ENCODE measurements around the gene TXK. TPM values are rescaled to one million over a fixed set of nuclear protein-coding genes. Genes with fewer than 3 reads are reported as not detected.

Gene TXK
- 0.11 to 0.28 TPM (median 0.25 TPM) in 5 replicates for total RNA-seq (2022; extraction: Qiagen RNA extraction; ENCODE audit: low read depth)

DNA sequence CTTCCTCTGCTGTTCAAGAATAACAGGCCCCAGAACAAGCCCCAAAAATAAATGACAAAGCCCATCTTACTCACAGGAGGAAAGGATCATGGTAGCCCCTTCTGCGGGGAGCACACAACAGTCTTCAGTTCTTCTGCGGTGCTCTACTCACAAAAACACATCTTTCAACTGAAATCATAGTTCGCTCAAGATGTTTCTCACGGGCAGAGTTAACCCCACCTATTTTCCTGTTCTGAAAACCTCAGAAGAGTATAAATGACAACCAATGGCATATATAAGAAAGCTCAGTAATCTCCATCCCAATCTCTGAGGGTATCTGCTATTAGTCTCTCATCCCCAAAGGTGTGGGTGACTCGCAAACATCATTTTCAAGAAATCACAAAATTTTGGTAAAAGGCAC lies at the start of gene TXK:
TSS of gene TXK (minus strand) at position 170 of the 400 bp plus-strand sequence. CDS start at position 90, 80 bp downstream.

Other genes with a start within 250 kb of the TXK start
- 6.3 to 8.2 TPM (median 6.5 TPM) in 5 replicates for gene NFXL1, start 219.7 kb downstream of the TXK start, total RNA-seq (2022; extraction: Qiagen RNA extraction; ENCODE audit: low read depth)
- gene CNGA1, start 117.6 kb downstream of the TXK start, total RNA-seq (2022; extraction: Qiagen RNA extraction; ENCODE audit: low read depth) = 0.15 TPM in 1 of 5 replicates, not detected in the others
- gene NIPAL1, start 117.5 kb downstream of the TXK start, total RNA-seq (2022; extraction: Qiagen RNA extraction; ENCODE audit: low read depth) = 0.93 to 1.2 TPM (median 0.95 TPM) in 5 replicates
- gene TEC, start 135.6 kb upstream of the TXK start, total RNA-seq (2022; extraction: Qiagen RNA extraction; ENCODE audit: low read depth) = 1.3 to 1.7 TPM (median 1.6 TPM) in 5 replicates
- gene SLAIN2, start 207.3 kb upstream of the TXK start, total RNA-seq (2022; extraction: Qiagen RNA extraction; ENCODE audit: low read depth) = 17.5 to 27.0 TPM (median 18.6 TPM) in 5 replicates

Data from A549 treated with DMSO at 1 μM for 4 hours (cell line).